HepG2 (cell line): ENCODE measurements around the gene ASCC3. TPM values are rescaled to one million over a fixed set of nuclear protein-coding genes. Genes with fewer than 3 reads are reported as not detected.
A peak's percentile ranks its signal among the peaks of the same experiment; 100 is the strongest.

Experiments
- AKNA ChIP-seq: sonication (generic); formaldehyde crosslinking; IDR thresholded peaks from 2 replicates; pipeline ENCODE4 v1.4.0; 2020; ENCODE audit warnings: missing genetic modification reagents, borderline replicate concordance
- ARNT2 ChIP-seq: sonication (generic); formaldehyde crosslinking; IDR thresholded peaks from 2 replicates; pipeline ENCODE4 v1.8.0; 2022; ENCODE audit warnings: mild to moderate bottlenecking, low read depth, missing genetic modification reagents, moderate library complexity
- CBX5 ChIP-seq: sonication (generic); formaldehyde crosslinking; IDR thresholded peaks from 2 replicates; pipeline ENCODE4 v1.4.0; 2020; ENCODE audit warnings: missing genetic modification reagents, borderline replicate concordance
- CHD4 ChIP-seq: fragments of 200-600 bp; sonication (generic); IDR thresholded peaks from 2 replicates; pipeline ENCODE4 v1.7.0; 2017; ENCODE audit warnings: mild to moderate bottlenecking, low read length, borderline replicate concordance
- DR1 ChIP-seq: sonication (generic); formaldehyde crosslinking; IDR thresholded peaks from 2 replicates; pipeline ENCODE4 v1.8.0; 2021; ENCODE audit warnings: mild to moderate bottlenecking, missing genetic modification reagents, inconsistent platforms
- FOXP4 ChIP-seq: sonication (generic); formaldehyde crosslinking; IDR thresholded peaks from 2 replicates; pipeline ENCODE4 v1.4.0; 2020; ENCODE audit warnings: missing genetic modification reagents
- GTF3A ChIP-seq: sonication (generic); formaldehyde crosslinking; conservative IDR thresholded peaks from 2 replicates; pipeline ENCODE4 v1.4.0; 2020; ENCODE audit warnings: mild to moderate bottlenecking, missing genetic modification reagents
- GZF1 ChIP-seq: sonication (generic); formaldehyde crosslinking; IDR thresholded peaks from 2 replicates; pipeline ENCODE4 v1.5.1; 2020; ENCODE audit warnings: mild to moderate bottlenecking, missing genetic modification reagents
- KAT8 ChIP-seq: IDR thresholded peaks from 2 replicates; pipeline ENCODE4 v1.6.1; 2016; ENCODE audit warnings: missing genetic modification reagents, missing compliant biosample characterization
- MLX ChIP-seq: IDR thresholded peaks from 2 replicates; pipeline ENCODE4 v1.6.1; 2016
- MXD3 ChIP-seq: IDR thresholded peaks from 2 replicates; pipeline ENCODE4 v1.6.1; 2016; ENCODE audit warnings: mild to moderate bottlenecking, missing biosample characterization, missing genetic modification reagents
- NAIF1 ChIP-seq: sonication (generic); formaldehyde crosslinking; IDR thresholded peaks from 2 replicates; pipeline ENCODE4 v1.5.0; 2020; ENCODE audit warnings: mild to moderate bottlenecking, missing genetic modification reagents, borderline replicate concordance
- NCOR1 ChIP-seq: fragments of 200-600 bp; sonication (generic); IDR thresholded peaks from 2 replicates; pipeline ENCODE4 v1.7.0; 2017; ENCODE audit warnings: antibody characterized with exemption, low read length, borderline replicate concordance
- PRPF4 ChIP-seq: fragments of 200-400 bp; formaldehyde crosslinking; IDR thresholded peaks from 2 replicates; pipeline ENCODE4 v1.6.1; 2016; ENCODE audit warnings: low read length, low read depth; ENCODE audit not compliant: poor library complexity, severe bottlenecking
- RBFOX2 ChIP-seq: fragments of 200-400 bp; formaldehyde crosslinking; IDR thresholded peaks from 2 replicates; pipeline ENCODE4 v1.6.1; 2017; ENCODE audit warnings: low read depth, mild to moderate bottlenecking, low read length
- SMAD3 ChIP-seq: sonication (generic); formaldehyde crosslinking; IDR thresholded peaks from 2 replicates; pipeline ENCODE4 v1.4.0; 2020; ENCODE audit warnings: missing genetic modification reagents
- SRSF1 ChIP-seq: fragments of 200-400 bp; formaldehyde crosslinking; optimal IDR thresholded peaks from 2 replicates; pipeline ENCODE3; 2017; ENCODE audit warnings: mild to moderate bottlenecking, low read depth, low read length, moderate library complexity
- SSRP1 ChIP-seq: IDR thresholded peaks from 2 replicates; pipeline ENCODE4 v1.6.1; 2016; ENCODE audit warnings: control low read depth
- TOPORS ChIP-seq: sonication (generic); formaldehyde crosslinking; IDR thresholded peaks from 2 replicates; pipeline ENCODE4 v1.8.0; 2023; ENCODE audit warnings: mild to moderate bottlenecking, missing genetic modification reagents
- ZNF207 ChIP-seq: fragments of 450-650 bp; IDR thresholded peaks from 2 replicates; pipeline ENCODE4 v1.6.1; 2016; ENCODE audit warnings: antibody characterized with exemption, borderline replicate concordance
- ZNF572 ChIP-seq: sonication (generic); formaldehyde crosslinking; IDR thresholded peaks from 2 replicates; pipeline ENCODE4 v1.5.1; 2020; ENCODE audit warnings: mild to moderate bottlenecking, missing genetic modification reagents
- ZNF850 ChIP-seq: sonication (generic); formaldehyde crosslinking; conservative IDR thresholded peaks from 2 replicates; pipeline ENCODE4 v1.9.0; 2021; ENCODE audit warnings: mild to moderate bottlenecking, missing genetic modification reagents
- ZSCAN31 ChIP-seq: sonication (generic); formaldehyde crosslinking; IDR thresholded peaks from 2 replicates; pipeline ENCODE4 v1.5.0; 2020; ENCODE audit warnings: low read depth, mild to moderate bottlenecking, missing genetic modification reagents
- polyA plus RNA-seq, 8 experiments: library from polyadenylated mRNA; depleted of rRNA in 3 of 8; stranded (reverse) in 7 of 8; unstranded in 1 of 8; fragments of >200 nt; fragmentation: Illumina TruSeq in 4 of 8; extraction: Trizol in 4 of 8; gene quantifications; 2 replicates each; pipeline versions ENCODE4 v1.2.1 to v1.2.3, GENCODE V29; 2011 to 2016; ENCODE audit warnings: low read depth in 4 of 8, missing spikeins in 1 of 8, mixed read lengths in 1 of 8; ENCODE audit not compliant: insufficient read depth in 1 of 8
- total RNA-seq, 5 experiments: library from RNA; depleted of rRNA; stranded (reverse); fragments of >200 nt; fragmentation: Illumina TruSeq; extraction: Trizol; gene quantifications; 2 replicates each; pipeline ENCODE4 v1.2.3, GENCODE V29; 2016; ENCODE audit warnings: low read depth in 1 of 5

The ASCC3 gene
- total and polyA plus RNA-seq, 2 of the 13 experiments (the other 11 are each of a cell fraction or from before 2014, with no cell fraction given): 23.1 to 55.7 TPM

GRCh38 chr6:100880853-100881706 is at the start of gene ASCC3 (continued):
- TF ChIP-seq AKNA (CRISPR knock-in tag) (no peak), MLX (CRISPR knock-in tag) (0 out of 2 replicates have a peak, but pooled peaks have one; percentile 31), RBFOX2 (peak; percentile 96), TOPORS (CRISPR knock-in tag) (peak; percentile 61; the same call in 1 of the 2 replicates), KAT8 (peak; percentile 81), FOXP4 (CRISPR knock-in tag) (no peak), PRPF4 (no peak), MXD3 (CRISPR knock-in tag) (peak; percentile 90), GZF1 (CRISPR knock-in tag) (no peak), CHD4 (no peak), NAIF1 (CRISPR knock-in tag) (peak; percentile 81; the same call in 1 of the 2 replicates), SRSF1 (no peak), NCOR1 (no peak), CBX5 (CRISPR knock-in tag) (no peak), ARNT2 (peak; percentile 94), ZSCAN31 (CRISPR knock-in tag) (peak; percentile 96), ZNF207 (no peak), GTF3A (CRISPR knock-in tag) (no peak), SSRP1 (CRISPR knock-in tag) (no peak), ZNF572 (CRISPR knock-in tag) (peak; percentile 92; the same call in 1 of the 2 replicates), ZNF850 (CRISPR knock-in tag) (no peak), DR1 (peak; percentile 76), SMAD3 (CRISPR knock-in tag) (0 out of 2 replicates have a peak, but pooled peaks have one; percentile 41)
